PC-9 (cell line): ENCODE measurements around the gene SLC9A6. TPM values are rescaled to one million over a fixed set of nuclear protein-coding genes. Genes with fewer than 3 reads are reported as not detected.

Experiments
- BruUV-seq: library from RNA; stranded (reverse); fragments of 400-500 nt; replicated peaks from 2 replicates; lab custom pipeline; 2021; lab: Mats Ljungman, UMichigan
- CTCF ChIA-PET: fragments of 300-600 bp; sonication (Branson Sonifier 250); formaldehyde crosslinking; loops from one replicate; lab custom pipeline; 2022; ENCODE audit warnings: antibody characterized with exemption; lab: Charles Lee
- POLR2A ChIA-PET: fragments of 300-600 bp; sonication (Branson Sonifier 250); formaldehyde crosslinking; loops from one replicate; lab custom pipeline; 2022; ENCODE audit warnings: antibody characterized with exemption; ENCODE audit not compliant: unreplicated experiment; lab: Charles Lee
- DNase-seq, 2 experiments: peaks; one replicate each; pipeline versions ENCODE4 v3.0.0 to v3.0.0-alpha.2; 2015 to 2022; ENCODE audit warnings: mixed read lengths in 1 of 2
- H2AFZ ChIP-seq: fragments of 200-600 bp; sonication (generic); 2 replicates; pipeline ENCODE4 v1.8.1; 2017; ENCODE audit warnings: antibody characterized with exemption
- H3F3A ChIP-seq: fragments of 200-600 bp; sonication (generic); 2 replicates; pipeline ENCODE4 v1.8.1; 2017; ENCODE audit warnings: antibody characterized with exemption, mild to moderate bottlenecking, low read depth; ENCODE audit not compliant: insufficient read depth
- H3K27ac ChIP-seq: fragments of 200-600 bp; sonication (generic); 2 replicates; pipeline ENCODE4 v1.6.1; 2016; ENCODE audit warnings: mixed run types
- H3K27me3 ChIP-seq: fragments of 200-600 bp; sonication (generic); 2 replicates; pipeline ENCODE4 v1.6.1; 2016; ENCODE audit warnings: low read depth, mixed run types; ENCODE audit not compliant: insufficient read depth
- H3K36me3 ChIP-seq: fragments of 200-600 bp; sonication (generic); 2 replicates; pipeline ENCODE4 v1.6.1; 2016; ENCODE audit warnings: low read depth, mixed run types
- H3K4me1 ChIP-seq: fragments of 200-600 bp; sonication (generic); replicated peaks from 2 replicates; pipeline ENCODE4 v1.6.1; 2016; ENCODE audit warnings: mixed run types; ENCODE audit not compliant: insufficient read depth
- H3K4me2 ChIP-seq: fragments of 200-600 bp; sonication (generic); 2 replicates; pipeline ENCODE4 v1.6.1; 2017; ENCODE audit warnings: mixed run types
- H3K4me3 ChIP-seq: fragments of 200-600 bp; sonication (generic); 2 replicates; pipeline ENCODE4 v1.6.1; 2016; ENCODE audit warnings: mixed run types
- H3K79me2 ChIP-seq: fragments of 200-600 bp; sonication (generic); 2 replicates; pipeline ENCODE4 v1.6.1; 2017; ENCODE audit warnings: low read depth, mixed run types
- H3K9me2 ChIP-seq: fragments of 200-600 bp; sonication (generic); 2 replicates; pipeline ENCODE4 v1.8.1; 2017; ENCODE audit warnings: mild to moderate bottlenecking; ENCODE audit not compliant: insufficient read depth
- H3K9me3 ChIP-seq: fragments of 200-600 bp; sonication (generic); 2 replicates; pipeline ENCODE4 v1.8.1; 2016; ENCODE audit warnings: low read depth; ENCODE audit not compliant: insufficient read depth
- H4K20me1 ChIP-seq: fragments of 200-600 bp; sonication (generic); 2 replicates; pipeline ENCODE4 v1.8.1; 2017; ENCODE audit not compliant: insufficient read depth
- EZH2 ChIP-seq: fragments of 200-600 bp; sonication (generic); IDR thresholded peaks from 2 replicates; pipeline ENCODE4 v1.8.0; 2017; ENCODE audit warnings: antibody characterized with exemption, low read depth
- intact Hi-C: fragments of 100-400 bp; cut with micrococcal nuclease; formaldehyde crosslinking; loops from one replicate; pipeline ENCODE4 v1.10.0; 2022; ENCODE audit not compliant: unreplicated experiment
- total RNA-seq: library from RNA; stranded (reverse); gene quantifications from 2 replicates; pipeline ENCODE4 v1.2.3, GENCODE V29; 2021
- TF ChIP-seq, protein P1 (sequence below): fragments of 200-600 bp; sonication (generic); conservative IDR thresholded peaks from 2 replicates; pipeline ENCODE4 v1.6.1; 2017; ENCODE audit warnings: mixed run types, antibody characterized with exemption, mild to moderate bottlenecking, moderate library complexity

SLC9A6 gene
- total RNA-seq, 1 experiment from 2014 or later, result 16.5 TPM

DNA sequence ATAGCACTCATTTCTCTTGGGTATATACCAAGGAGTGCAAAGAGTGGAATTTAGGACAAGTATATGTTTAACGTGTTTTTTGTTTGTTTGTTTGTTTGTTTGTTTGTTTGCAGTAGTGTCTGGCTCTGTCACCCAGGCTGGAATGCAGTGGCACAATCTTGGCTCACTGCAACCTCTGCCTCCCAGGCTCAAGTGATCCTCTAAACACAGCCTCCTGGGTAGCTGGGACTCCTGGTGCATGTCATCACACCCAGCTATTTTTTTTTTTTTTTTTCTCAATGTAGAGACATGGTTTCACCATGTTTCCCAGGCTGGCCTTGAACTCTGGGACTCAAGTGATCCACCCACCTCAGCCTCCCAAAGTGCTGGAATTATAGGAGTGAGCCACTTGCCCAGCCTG lies 50.4 kb downstream of the SLC9A6 start:
- DNase-seq, result no peak
- no peaks in the 10 kb centered on the region for H3K4me1 ChIP-seq
- ChIA-PET POLR2A (no interaction called here), CTCF (interaction anchor here (0.6 kb wide), 1 partner anchor 170 kb away, joined by 5 read pairs; no protein-coding TSS in a partner anchor)
- H3K79me2 ChIP-seq, result no peaks in the 10 kb centered on the region
- H2AFZ ChIP-seq, result no peak overlapping the region
- H3K27ac ChIP-seq, result no peak overlapping the region
- H3F3A ChIP-seq, result 0 out of 2 replicates have a peak, but pooled peaks cover 4% of the 10 kb centered on the region
- no peak overlapping the region for H3K4me3 ChIP-seq
- H3K36me3 ChIP-seq, result no peaks in the 10 kb centered on the region; the same call in 1 of the 2 replicates
- H3K4me2 ChIP-seq, result no peak overlapping the region
- H3K27me3 ChIP-seq, result no peaks in the 10 kb centered on the region
- H4K20me1 ChIP-seq, result no peaks in the 10 kb centered on the region
- no peaks in the 10 kb centered on the region for H3K9me2 ChIP-seq
- H3K9me3 ChIP-seq, result no peaks in the 10 kb centered on the region
- TF ChIP-seq, protein P1, sequence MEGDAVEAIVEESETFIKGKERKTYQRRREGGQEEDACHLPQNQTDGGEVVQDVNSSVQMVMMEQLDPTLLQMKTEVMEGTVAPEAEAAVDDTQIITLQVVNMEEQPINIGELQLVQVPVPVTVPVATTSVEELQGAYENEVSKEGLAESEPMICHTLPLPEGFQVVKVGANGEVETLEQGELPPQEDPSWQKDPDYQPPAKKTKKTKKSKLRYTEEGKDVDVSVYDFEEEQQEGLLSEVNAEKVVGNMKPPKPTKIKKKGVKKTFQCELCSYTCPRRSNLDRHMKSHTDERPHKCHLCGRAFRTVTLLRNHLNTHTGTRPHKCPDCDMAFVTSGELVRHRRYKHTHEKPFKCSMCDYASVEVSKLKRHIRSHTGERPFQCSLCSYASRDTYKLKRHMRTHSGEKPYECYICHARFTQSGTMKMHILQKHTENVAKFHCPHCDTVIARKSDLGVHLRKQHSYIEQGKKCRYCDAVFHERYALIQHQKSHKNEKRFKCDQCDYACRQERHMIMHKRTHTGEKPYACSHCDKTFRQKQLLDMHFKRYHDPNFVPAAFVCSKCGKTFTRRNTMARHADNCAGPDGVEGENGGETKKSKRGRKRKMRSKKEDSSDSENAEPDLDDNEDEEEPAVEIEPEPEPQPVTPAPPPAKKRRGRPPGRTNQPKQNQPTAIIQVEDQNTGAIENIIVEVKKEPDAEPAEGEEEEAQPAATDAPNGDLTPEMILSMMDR, result no peak
- TF ChIP-seq EZH2, result no peak
- BruUV-seq, result no TSS peak
- intact Hi-C loops, result no loop called here

DNA sequence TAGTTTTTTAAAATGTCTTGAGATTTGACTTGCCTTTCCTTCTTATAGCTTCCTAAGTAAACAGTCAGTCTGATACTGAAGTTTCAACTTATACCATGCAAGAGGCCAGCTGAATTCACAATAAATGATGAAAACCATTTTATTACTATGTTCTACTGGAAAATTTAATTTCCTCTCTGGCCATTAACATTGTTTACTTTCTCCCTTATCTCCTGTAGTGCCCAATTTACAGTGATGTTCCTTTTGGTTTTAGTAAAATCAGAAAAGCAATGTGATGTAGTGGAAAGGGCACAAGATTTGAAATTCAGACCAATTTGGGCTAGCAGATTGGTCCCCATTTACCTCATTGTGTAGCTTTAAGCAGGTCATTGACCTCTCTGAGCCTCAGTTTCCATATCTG lies 54.2 kb downstream of the SLC9A6 start:
- no peak overlapping the region for H3K4me2 ChIP-seq
- no peaks in the 10 kb centered on the region for H3K27me3 ChIP-seq
- ChIA-PET CTCF (no interaction called here), POLR2A (no interaction called here)
- no peaks in the 10 kb centered on the region for H3K4me1 ChIP-seq
- no peak overlapping the region for H3K27ac ChIP-seq
- H3K36me3 ChIP-seq, result no peaks in the 10 kb centered on the region; the same call in 1 of the 2 replicates
- TF ChIP-seq, protein P1, result no peak
- TF ChIP-seq EZH2, result no peak
- 0 out of 2 replicates have a peak, but pooled peaks cover 4% of the 10 kb centered on the region for H3F3A ChIP-seq
- no peaks in the 10 kb centered on the region for H3K79me2 ChIP-seq
- no TSS peak for BruUV-seq
- H3K9me3 ChIP-seq, result no peaks in the 10 kb centered on the region
- H2AFZ ChIP-seq, result no peak overlapping the region
- no peak overlapping the region for H3K4me3 ChIP-seq
- H4K20me1 ChIP-seq, result no peaks in the 10 kb centered on the region
- DNase-seq, result no peak
- no peaks in the 10 kb centered on the region for H3K9me2 ChIP-seq
- intact Hi-C loops, result no loop called here

DNA sequence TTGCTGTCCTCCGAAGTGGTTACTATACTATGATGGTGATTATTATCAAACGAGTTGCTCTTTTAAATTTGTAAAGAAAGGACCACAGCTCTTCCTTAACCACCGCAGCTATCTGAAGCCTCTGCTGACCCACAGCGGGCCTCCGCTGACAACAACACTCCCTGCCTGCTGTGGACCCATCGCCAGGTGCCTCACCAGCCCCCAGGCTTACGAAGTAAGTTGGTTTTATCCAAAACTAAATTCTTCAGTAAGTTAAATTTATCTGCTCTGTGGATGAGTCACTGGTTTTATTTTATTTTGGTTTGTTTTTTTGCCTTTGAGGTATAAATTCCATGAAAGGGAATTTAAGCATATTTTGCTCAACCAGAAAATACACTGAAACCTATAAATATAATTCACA lies 54.7 kb downstream of the SLC9A6 start:
- H4K20me1 ChIP-seq, result no peaks in the 10 kb centered on the region
- ChIA-PET POLR2A (no interaction called here), CTCF (no interaction called here)
- DNase-seq, result no peak
- H3K9me2 ChIP-seq, result no peaks in the 10 kb centered on the region
- no peaks in the 10 kb centered on the region; the same call in 1 of the 2 replicates for H3K36me3 ChIP-seq
- no TSS peak for BruUV-seq
- H2AFZ ChIP-seq, result no peak overlapping the region
- H3K4me1 ChIP-seq, result no peaks in the 10 kb centered on the region
- H3K4me3 ChIP-seq, result no peak overlapping the region
- H3K4me2 ChIP-seq, result no peak overlapping the region
- H3K9me3 ChIP-seq, result no peaks in the 10 kb centered on the region
- no peaks in the 10 kb centered on the region for H3K27me3 ChIP-seq
- H3F3A ChIP-seq, result 0 out of 2 replicates have a peak, but pooled peaks cover 4% of the 10 kb centered on the region
- TF ChIP-seq EZH2, result no peak
- TF ChIP-seq, protein P1, result no peak
- no peak overlapping the region for H3K27ac ChIP-seq
- intact Hi-C loops, result no loop called here
- H3K79me2 ChIP-seq, result no peaks in the 10 kb centered on the region
